Measurements from ENCODE around the gene STMN3. TPM values are rescaled to one million over a fixed set of nuclear protein-coding genes. Genes with fewer than 3 reads are reported as not detected.
"Not testable (repeated sequence)": the region's sequence is repeated elsewhere in the genome, so short reads cannot be mapped to it uniquely, and the experiment has no call there.

Gene STMN3
- total RNA-seq, 2 experiments from 2014 or later, result 49.4 to 54.4 TPM

- Mint-ChIP-seq H3K4me3 (no peak overlapping the region), H3K36me3 (ENCODE audit: low read depth) (peaks cover 11% of the 10 kb centered on the region), H3K27me3 (no peaks in the 10 kb centered on the region), H3K9me3 (no peaks in the 10 kb centered on the region), H3K4me1 (peaks cover 20% of the 10 kb centered on the region), H3K27ac (no peak overlapping the region)
- no peak for DNase-seq
- ChIA-PET POLR2A (no interaction called here), CTCF (interaction anchor here (1.4 kb wide), 1 partner anchor 15 kb away, joined by 3 read pairs; no protein-coding TSS in a partner anchor)
Measured at GRCh38 chr20:63663332-63664066, 10.3 kb upstream of the STMN3 start.

- H3K4me1 Mint-ChIP-seq, result peaks cover 26% of the 10 kb centered on the region
- ChIA-PET CTCF (no interaction called here), POLR2A (no interaction called here)
- H3K27me3 Mint-ChIP-seq, result no peaks in the 10 kb centered on the region
- H3K9me3 Mint-ChIP-seq, result no peaks in the 10 kb centered on the region
- H3K4me3 Mint-ChIP-seq, result no peak overlapping the region
- peaks cover 6% of the 10 kb centered on the region for H3K36me3 Mint-ChIP-seq (ENCODE audit: low read depth)
- H3K27ac Mint-ChIP-seq, result no peak overlapping the region
- no peak for DNase-seq
Measured at GRCh38 chr20:63662813-63663189, 9.6 kb upstream of the STMN3 start.

GRCh38 chr20:63661959-63662812 is 9.0 kb upstream of the STMN3 start:
- H3K4me3 Mint-ChIP-seq, result no peak overlapping the region

GRCh38 chr20:63661108-63661507 is 7.9 kb upstream of the STMN3 start:
- no peak overlapping the region for H3K4me3 Mint-ChIP-seq
- peaks cover 29% of the 10 kb centered on the region for H3K4me1 Mint-ChIP-seq
- H3K36me3 Mint-ChIP-seq (ENCODE audit: low read depth), result peaks cover 6% of the 10 kb centered on the region
- CTCF ChIA-PET, result interaction anchor here (1.5 to 1.7 kb wide), 2 partner anchors 15 to 17 kb away, joined by 3 to 4 read pairs; no protein-coding TSS in a partner anchor
- H3K27ac Mint-ChIP-seq, result no peak overlapping the region
- POLR2A ChIA-PET, result no interaction called here
- DNase-seq, result no peak
- no peaks in the 10 kb centered on the region for H3K9me3 Mint-ChIP-seq
- no peaks in the 10 kb centered on the region for H3K27me3 Mint-ChIP-seq

More at GRCh38 chr20:63661959-63662812, 9.0 kb upstream of the STMN3 start:
- Mint-ChIP-seq H3K4me1 (peaks cover 26% of the 10 kb centered on the region), H3K9me3 (no peaks in the 10 kb centered on the region), H3K36me3 (ENCODE audit: low read depth) (peaks cover 6% of the 10 kb centered on the region), H3K27me3 (no peaks in the 10 kb centered on the region), H3K27ac (no peak overlapping the region)
- DNase-seq, result no peak
- ChIA-PET POLR2A (no interaction called here), CTCF (interaction anchor here (0.8 to 1.7 kb wide), 2 partner anchors 16 to 49 kb away, joined by 3 to 4 read pairs; no protein-coding TSS in a partner anchor)

GRCh38 chr20:63660622-63661021 is 7.4 kb upstream of the STMN3 start:
- no peak overlapping the region for H3K27ac Mint-ChIP-seq
- POLR2A ChIA-PET, result no interaction called here
- no peak for DNase-seq
- H3K36me3 Mint-ChIP-seq (ENCODE audit: low read depth), result peaks cover 6% of the 10 kb centered on the region
- peaks cover 29% of the 10 kb centered on the region for H3K4me1 Mint-ChIP-seq
- H3K4me3 Mint-ChIP-seq, result no peak overlapping the region
- H3K9me3 Mint-ChIP-seq, result no peaks in the 10 kb centered on the region
- H3K27me3 Mint-ChIP-seq, result no peaks in the 10 kb centered on the region
- CTCF ChIA-PET, result interaction anchor here (1.5 to 1.7 kb wide), 2 partner anchors 14 to 17 kb away, joined by 3 to 4 read pairs; no protein-coding TSS in a partner anchor

- H3K36me3 Mint-ChIP-seq (ENCODE audit: low read depth); H3K27me3 Mint-ChIP-seq; POLR2A ChIA-PET; H3K27ac Mint-ChIP-seq; H3K9me3 Mint-ChIP-seq; DNase-seq: not testable (repeated sequence)
- CTCF ChIA-PET, result interaction anchor here (1.5 kb wide), 1 partner anchor 16 kb away, joined by 3 read pairs; no protein-coding TSS in a partner anchor
- Mint-ChIP-seq H3K4me1 (peaks cover 29% of the 10 kb centered on the region), H3K4me3 (peak overlapping the region; percentile 92)
Measured at GRCh38 chr20:63660174-63660573, 7.0 kb upstream of the STMN3 start.

- Mint-ChIP-seq H3K9me3 (no peaks in the 10 kb centered on the region), H3K27me3 (no peaks in the 10 kb centered on the region), H3K36me3 (ENCODE audit: low read depth) (peaks cover 6% of the 10 kb centered on the region), H3K4me3 (peak overlapping the region; percentile 92), H3K27ac (no peak overlapping the region), H3K4me1 (peaks cover 34% of the 10 kb centered on the region)
- ChIA-PET POLR2A (no interaction called here), CTCF (interaction anchor here (1.6 kb wide), 1 partner anchor 9 kb away, joined by 6 read pairs; no protein-coding TSS in a partner anchor)
- DNase-seq, result no peak
Measured at GRCh38 chr20:63659370-63659769, 6.1 kb upstream of the STMN3 start.

GRCh38 chr20:63658749-63659187 is 5.5 kb upstream of the STMN3 start:
- no peaks in the 10 kb centered on the region for H3K27me3 Mint-ChIP-seq
- H3K9me3 Mint-ChIP-seq, result no peaks in the 10 kb centered on the region
- POLR2A ChIA-PET, result no interaction called here
- H3K4me1 Mint-ChIP-seq, result peaks cover 40% of the 10 kb centered on the region
- H3K36me3 Mint-ChIP-seq (ENCODE audit: low read depth), result peaks cover 6% of the 10 kb centered on the region
- H3K27ac Mint-ChIP-seq, result peak overlapping the region; percentile 94
- peak overlapping the region; percentile 92 for H3K4me3 Mint-ChIP-seq
- CTCF ChIA-PET, result interaction anchor here (0.7 to 1.6 kb wide), 10 partner anchors 10 to 461 kb away, joined by 3 to 9 read pairs (median 3); partner anchors contain the start of gene PTK6
- peak; percentile 32 for DNase-seq

GRCh38 chr20:63657937-63658748 is 4.9 kb upstream of the STMN3 start, which contains the start of gene RTEL1:
RTEL1 (plus strand) TSS chr20:63658312; CDS start chr20:63659403, 1,091 bp downstream.
- CTCF ChIA-PET, result interaction anchor here (0.6 to 1.6 kb wide), 11 partner anchors 11 to 462 kb away, joined by 3 to 9 read pairs (median 3); partner anchors contain the start of gene PTK6

GRCh38 chr20:63657260-63657936 is 4.2 kb upstream of the STMN3 start:
- no peaks in the 10 kb centered on the region for H3K9me3 Mint-ChIP-seq
- ChIA-PET CTCF (interaction anchor here (1.2 to 1.6 kb wide), 5 partner anchors 15 to 463 kb away, joined by 3 to 9 read pairs (median 4); partner anchors contain the start of gene PTK6), POLR2A (no interaction called here)
- no peaks in the 10 kb centered on the region for H3K27me3 Mint-ChIP-seq
- H3K4me1 Mint-ChIP-seq, result peaks cover 41% of the 10 kb centered on the region
- peaks cover 5% of the 10 kb centered on the region for H3K36me3 Mint-ChIP-seq (ENCODE audit: low read depth)
- DNase-seq, result no peak
- peak overlapping the region; percentile 94 for H3K27ac Mint-ChIP-seq
- H3K4me3 Mint-ChIP-seq, result peak overlapping the region; percentile 92

More at GRCh38 chr20:63657937-63658748, 4.9 kb upstream of the STMN3 start, which contains the start of gene RTEL1:
- peak; percentile 87 for DNase-seq
- peak within 1 kb of the TSS; percentile 92 for H3K4me3 Mint-ChIP-seq
- no peaks in the 10 kb centered on the region for H3K27me3 Mint-ChIP-seq
- H3K36me3 Mint-ChIP-seq (ENCODE audit: low read depth), result peaks cover 6% of the 10 kb centered on the region
- POLR2A ChIA-PET, result no interaction called here
- H3K27ac Mint-ChIP-seq, result peak within 1 kb of the TSS; percentile 94
- H3K4me1 Mint-ChIP-seq, result peaks cover 41% of the 10 kb centered on the region
- H3K9me3 Mint-ChIP-seq, result no peaks in the 10 kb centered on the region

- CTCF ChIA-PET, result interaction anchor here (0.6 kb wide), 1 partner anchor 254 kb away, joined by 4 read pairs; no protein-coding TSS in a partner anchor
- DNase-seq, result no peak
- H3K4me3 Mint-ChIP-seq, result peak overlapping the region; percentile 92
- no peaks in the 10 kb centered on the region for H3K9me3 Mint-ChIP-seq
- peaks cover 3% of the 10 kb centered on the region for H3K36me3 Mint-ChIP-seq (ENCODE audit: low read depth)
- POLR2A ChIA-PET, result no interaction called here
- peak overlapping the region; percentile 31 for H3K27ac Mint-ChIP-seq
- peaks cover 44% of the 10 kb centered on the region for H3K4me1 Mint-ChIP-seq
- H3K27me3 Mint-ChIP-seq, result peaks cover 3% of the 10 kb centered on the region
Measured at GRCh38 chr20:63656451-63656850, 3.2 kb upstream of the STMN3 start.

Measured in activated CD4-positive, alpha-beta T cell treated with anti-CD3 and anti-CD28 coated beads, Interleukin-2, amount 10 ng/mL, durations not matched to agents 7 days and 5 days (primary cell).